BE2C (cell line): ENCODE measurements around the gene SPATA17.

Experiments
- DNase-seq: peaks from one replicate; pipeline ENCODE4 v3.0.0-alpha.2; 2020
- H3K27me3 ChIP-seq: fragments of 250-450 bp; sonication (Bioruptor Pico); 2 replicates; pipeline ENCODE4 v1.5.1; 2020; ENCODE audit warnings: mild to moderate bottlenecking
- H3K36me3 ChIP-seq: fragments of 250-450 bp; sonication (Bioruptor Pico); 2 replicates; pipeline ENCODE4 v1.5.1; 2020; ENCODE audit warnings: mild to moderate bottlenecking
- H3K4me1 ChIP-seq: fragments of 250-450 bp; sonication (Bioruptor Pico); 2 replicates; pipeline ENCODE4 v1.5.1; 2020
- H3K4me3 ChIP-seq: 2 replicates; pipeline ENCODE4 v1.5.1; 2011; ENCODE audit warnings: low read depth, low read length
- H3K9me3 ChIP-seq: fragments of 250-450 bp; sonication (Bioruptor Pico); 2 replicates; pipeline ENCODE4 v1.5.1; 2020
- TF ChIP-seq, protein P1 (sequence below): IDR thresholded peaks from 2 replicates; pipeline ENCODE4 v1.5.1; 2012; ENCODE audit warnings: mild to moderate bottlenecking, low read depth, low read length

The SPATA17 gene

GRCh38 chr1:217885181-217885580 lies 254.0 kb downstream of the SPATA17 start:
- Histone ChIP-seq H3K4me1 (no peaks in the 10 kb centered on the region), H3K9me3 (no peaks in the 10 kb centered on the region), H3K36me3 (no peaks in the 10 kb centered on the region), H3K27me3 (no peaks in the 10 kb centered on the region), H3K4me3 (no peak overlapping the region)
- no peak for DNase-seq
- TF ChIP-seq, protein P1, sequence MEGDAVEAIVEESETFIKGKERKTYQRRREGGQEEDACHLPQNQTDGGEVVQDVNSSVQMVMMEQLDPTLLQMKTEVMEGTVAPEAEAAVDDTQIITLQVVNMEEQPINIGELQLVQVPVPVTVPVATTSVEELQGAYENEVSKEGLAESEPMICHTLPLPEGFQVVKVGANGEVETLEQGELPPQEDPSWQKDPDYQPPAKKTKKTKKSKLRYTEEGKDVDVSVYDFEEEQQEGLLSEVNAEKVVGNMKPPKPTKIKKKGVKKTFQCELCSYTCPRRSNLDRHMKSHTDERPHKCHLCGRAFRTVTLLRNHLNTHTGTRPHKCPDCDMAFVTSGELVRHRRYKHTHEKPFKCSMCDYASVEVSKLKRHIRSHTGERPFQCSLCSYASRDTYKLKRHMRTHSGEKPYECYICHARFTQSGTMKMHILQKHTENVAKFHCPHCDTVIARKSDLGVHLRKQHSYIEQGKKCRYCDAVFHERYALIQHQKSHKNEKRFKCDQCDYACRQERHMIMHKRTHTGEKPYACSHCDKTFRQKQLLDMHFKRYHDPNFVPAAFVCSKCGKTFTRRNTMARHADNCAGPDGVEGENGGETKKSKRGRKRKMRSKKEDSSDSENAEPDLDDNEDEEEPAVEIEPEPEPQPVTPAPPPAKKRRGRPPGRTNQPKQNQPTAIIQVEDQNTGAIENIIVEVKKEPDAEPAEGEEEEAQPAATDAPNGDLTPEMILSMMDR, result no peak

DNA sequence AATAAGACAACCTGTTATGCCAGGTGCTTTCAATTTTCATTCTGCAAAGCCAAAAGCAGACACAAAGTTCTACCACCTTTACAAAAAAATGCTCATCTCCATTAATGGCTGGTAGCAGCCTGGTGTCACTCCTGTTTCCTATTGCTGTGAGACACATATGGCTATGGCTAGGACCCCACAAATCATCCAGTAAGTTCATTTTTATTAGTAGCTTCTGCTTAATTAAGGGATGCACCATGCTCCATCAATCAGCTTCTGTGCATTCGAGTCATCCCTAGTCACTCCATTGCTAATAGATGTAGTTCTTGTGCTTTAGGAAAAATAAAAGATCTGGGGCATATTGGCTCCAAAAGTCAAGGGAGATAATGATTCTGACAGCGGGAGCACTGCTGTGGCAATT lies 257.2 kb downstream of the SPATA17 start:
- Histone ChIP-seq H3K9me3 (no peaks in the 10 kb centered on the region), H3K27me3 (no peaks in the 10 kb centered on the region), H3K4me3 (no peak overlapping the region), H3K36me3 (no peaks in the 10 kb centered on the region), H3K4me1 (no peaks in the 10 kb centered on the region)
- no peak for DNase-seq
- TF ChIP-seq, protein P1, result no peak

DNA sequence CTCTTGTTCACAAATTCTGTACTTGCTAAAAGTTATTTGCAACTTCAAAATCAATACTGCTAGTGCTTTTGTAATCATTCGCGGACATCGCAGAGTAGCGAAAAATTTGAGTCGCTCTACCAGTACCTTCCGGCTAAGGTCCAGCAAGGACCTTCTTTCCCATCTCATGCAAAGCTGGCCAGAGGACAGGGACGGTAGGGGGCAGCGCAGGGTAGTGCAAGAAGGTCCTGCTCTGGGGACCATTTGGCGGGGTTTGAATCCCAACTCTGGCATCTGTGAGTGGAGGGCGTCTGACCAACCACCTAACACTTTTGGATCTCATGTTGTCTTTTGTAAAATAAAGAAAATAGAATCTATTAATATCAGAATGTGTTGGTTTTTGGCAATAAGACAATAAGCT lies 258.3 kb downstream of the SPATA17 start:
- H3K4me3 ChIP-seq, result no peak overlapping the region
- TF ChIP-seq, protein P1, result peak; percentile 50
- H3K9me3 ChIP-seq, result no peaks in the 10 kb centered on the region
- H3K4me1 ChIP-seq, result no peaks in the 10 kb centered on the region
- H3K36me3 ChIP-seq, result no peaks in the 10 kb centered on the region
- peak; percentile 40 for DNase-seq
- H3K27me3 ChIP-seq, result no peaks in the 10 kb centered on the region

GRCh38 chr1:217891966-217892365 lies 260.8 kb downstream of the SPATA17 start:
- H3K9me3 ChIP-seq, result no peaks in the 10 kb centered on the region
- no peak overlapping the region for H3K4me3 ChIP-seq
- H3K4me1 ChIP-seq, result no peaks in the 10 kb centered on the region
- DNase-seq, result no peak
- H3K27me3 ChIP-seq, result no peaks in the 10 kb centered on the region
- TF ChIP-seq, protein P1, result no peak
- no peaks in the 10 kb centered on the region for H3K36me3 ChIP-seq

DNA sequence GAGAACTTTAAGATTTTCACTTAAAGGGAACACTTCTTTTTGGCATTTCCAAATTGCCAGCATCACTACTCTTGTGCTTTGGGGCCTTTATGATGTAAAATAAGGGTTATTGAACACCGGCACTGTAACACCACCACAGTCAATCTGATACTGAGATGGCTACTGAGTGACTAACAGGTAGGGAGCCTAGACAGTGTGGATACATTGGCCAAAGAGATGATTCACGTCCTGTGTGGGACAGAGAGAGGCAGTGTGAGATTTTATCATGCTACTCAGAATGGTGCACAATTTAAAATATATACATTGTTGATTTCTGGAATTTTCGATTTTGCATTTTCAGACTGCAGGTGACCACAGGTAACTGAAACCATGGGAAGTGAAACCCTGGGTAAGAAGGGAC lies 261.6 kb downstream of the SPATA17 start:
- TF ChIP-seq, protein P1, result no peak
- no peaks in the 10 kb centered on the region for H3K9me3 ChIP-seq
- H3K4me1 ChIP-seq, result no peaks in the 10 kb centered on the region
- DNase-seq, result no peak
- no peak overlapping the region for H3K4me3 ChIP-seq
- H3K36me3 ChIP-seq, result no peaks in the 10 kb centered on the region
- H3K27me3 ChIP-seq, result no peaks in the 10 kb centered on the region

DNA sequence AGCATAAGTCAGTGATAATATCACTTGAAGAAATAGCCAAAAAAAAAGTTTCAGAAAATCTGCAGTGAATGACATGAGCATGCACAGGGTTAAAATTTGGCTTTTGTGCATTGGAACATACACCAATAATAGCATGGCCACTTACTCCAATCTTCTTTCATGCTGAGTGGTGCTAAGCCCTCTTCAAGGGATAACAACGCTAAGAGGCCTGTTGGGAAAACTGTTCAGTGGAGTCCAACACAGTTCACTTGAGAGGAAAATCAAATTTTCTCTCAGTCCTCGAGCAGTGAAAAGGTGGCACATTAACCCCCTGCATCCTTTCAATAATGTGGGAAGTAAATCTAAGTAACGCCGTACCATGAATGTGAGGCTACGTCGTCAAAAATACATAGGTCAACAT lies 264.7 kb downstream of the SPATA17 start:
- no peaks in the 10 kb centered on the region for H3K4me1 ChIP-seq
- DNase-seq, result no peak
- no peak overlapping the region for H3K4me3 ChIP-seq
- H3K9me3 ChIP-seq, result no peaks in the 10 kb centered on the region
- TF ChIP-seq, protein P1, result no peak
- no peaks in the 10 kb centered on the region for H3K36me3 ChIP-seq
- H3K27me3 ChIP-seq, result no peaks in the 10 kb centered on the region
